Liver (tissue), 9 donors: ENCODE measurements around the gene TIAM1. TPM values are rescaled to one million over a fixed set of nuclear protein-coding genes. Genes with fewer than 3 reads are reported as not detected.

Experiments
- DNase-seq: peaks from one replicate; pipeline ENCODE4 v3.0.0-alpha.2; 2017; ENCODE audit warnings: low spot score
- H3K27ac ChIP-seq, 2 donors: one replicate each; pipeline ENCODE4 v1.7.0; 2013; ENCODE audit warnings: inconsistent platforms in 2 of 2, low read length in 2 of 2, control low read depth in 1 of 2, low read depth in 1 of 2, mild to moderate bottlenecking in 1 of 2
- H3K27me3 ChIP-seq, 4 donors: one replicate each; pipeline versions ENCODE4 v1.6.1 to v1.7.0; 2013; ENCODE audit warnings: low read length in 3 of 4, inconsistent platforms in 1 of 4, mild to moderate bottlenecking in 1 of 4, moderate library complexity in 1 of 4; ENCODE audit not compliant: control insufficient read depth in 4 of 4, insufficient read depth in 4 of 4
- H3K36me3 ChIP-seq, 4 donors: one replicate each; pipeline versions ENCODE4 v1.6.1 to v1.7.0; 2013; ENCODE audit warnings: low read length in 3 of 4, mild to moderate bottlenecking in 3 of 4, low read depth in 1 of 4, moderate library complexity in 1 of 4; ENCODE audit not compliant: control insufficient read depth in 4 of 4, insufficient read depth in 3 of 4
- H3K4me1 ChIP-seq, 4 donors: one replicate each; pipeline versions ENCODE4 v1.6.1 to v1.7.0; 2013; ENCODE audit warnings: low read length in 3 of 4, mild to moderate bottlenecking in 3 of 4, moderate library complexity in 1 of 4; ENCODE audit not compliant: control insufficient read depth in 4 of 4, insufficient read depth in 4 of 4
- H3K4me3 ChIP-seq, 3 donors: one replicate each; pipeline versions ENCODE4 v1.6.1 to v1.7.0; 2013; ENCODE audit warnings: low read length in 3 of 3, control low read depth in 1 of 3, low read depth in 1 of 3, mild to moderate bottlenecking in 1 of 3
- H3K9ac ChIP-seq, 2 donors: one replicate each; pipeline ENCODE4 v1.7.0; 2013; ENCODE audit warnings: low read length in 2 of 2, mild to moderate bottlenecking in 2 of 2, moderate library complexity in 2 of 2, control low read depth in 1 of 2, low read depth in 1 of 2
- H3K9me3 ChIP-seq, 4 donors: one replicate each; pipeline versions ENCODE4 v1.6.1 to v1.7.0; 2013; ENCODE audit warnings: low read length in 3 of 4; ENCODE audit not compliant: control insufficient read depth in 4 of 4
- ATF3 ChIP-seq: IDR thresholded peaks from 2 replicates; pipeline ENCODE4 v1.6.1; 2016; ENCODE audit warnings: antibody characterized with exemption
- EGR1 ChIP-seq, 2 donors: IDR thresholded peaks; 2 replicates each; pipeline ENCODE4 v1.6.1; 2016 to 2018; ENCODE audit warnings: antibody characterized with exemption in 2 of 2, low read depth in 2 of 2
- FOXA1 ChIP-seq: IDR thresholded peaks from 2 replicates; pipeline ENCODE4 v1.6.1; 2016; ENCODE audit warnings: antibody characterized with exemption
- FOXA2 ChIP-seq: IDR thresholded peaks from 2 replicates; pipeline ENCODE4 v1.6.1; 2016; ENCODE audit warnings: antibody characterized with exemption
- GABPA ChIP-seq, 2 donors: IDR thresholded peaks in 1 of 2; conservative IDR thresholded peaks in 1 of 2; 2 replicates each; pipeline ENCODE4 v1.6.1; 2016; ENCODE audit warnings: antibody characterized with exemption in 2 of 2, mild to moderate bottlenecking in 1 of 2, moderate library complexity in 1 of 2
- HNF4A ChIP-seq, 2 donors: conservative IDR thresholded peaks; 2 replicates each; pipeline ENCODE4 v1.6.1; 2016; ENCODE audit warnings: antibody characterized with exemption in 2 of 2, mild to moderate bottlenecking in 2 of 2
- HNF4G ChIP-seq: IDR thresholded peaks from 2 replicates; pipeline ENCODE4 v1.6.1; 2016; ENCODE audit warnings: antibody characterized with exemption
- JUND ChIP-seq, 2 donors: IDR thresholded peaks; 2 replicates each; pipeline ENCODE4 v1.6.1; 2016; ENCODE audit warnings: antibody characterized with exemption in 2 of 2
- NR2F2 ChIP-seq: IDR thresholded peaks from 2 replicates; pipeline ENCODE4 v1.6.1; 2016; ENCODE audit warnings: antibody characterized with exemption
- RAD21 ChIP-seq, 2 donors: IDR thresholded peaks; 2 replicates each; pipeline ENCODE4 v1.6.1; 2016; ENCODE audit warnings: antibody characterized with exemption in 2 of 2, mild to moderate bottlenecking in 2 of 2
- REST ChIP-seq: IDR thresholded peaks from 2 replicates; pipeline ENCODE4 v1.6.1; 2016; ENCODE audit warnings: antibody characterized with exemption, mild to moderate bottlenecking
- RXRA ChIP-seq, 2 donors: IDR thresholded peaks; 2 replicates each; pipeline ENCODE4 v1.6.1; 2017 to 2018; ENCODE audit warnings: antibody characterized with exemption in 2 of 2, mild to moderate bottlenecking in 1 of 2
- SP1 ChIP-seq: IDR thresholded peaks from 2 replicates; pipeline ENCODE4 v1.6.1; 2018; ENCODE audit warnings: antibody characterized with exemption, mild to moderate bottlenecking
- TAF1 ChIP-seq: conservative IDR thresholded peaks from 2 replicates; pipeline ENCODE4 v1.6.1; 2016; ENCODE audit warnings: antibody characterized with exemption, mild to moderate bottlenecking
- YY1 ChIP-seq: IDR thresholded peaks from 2 replicates; pipeline ENCODE4 v1.6.1; 2016; ENCODE audit warnings: antibody characterized with exemption, mild to moderate bottlenecking
- WGBS: extraction: QIAGEN DNeasy Blood & Tissue Kit; methylation state at CpG from one replicate; pipeline ENCODE4 v1.1.7; 2013; 5-methylcytosine and 5-hydroxymethylcytosine counted together
- polyA plus RNA-seq, 2 donors: library from polyadenylated mRNA; stranded (reverse) in 1 of 2; unstranded in 1 of 2; fragments of 200-250 nt in 1 of 2; fragments of >200 nt in 1 of 2; fragmentation: Nextera tagmentation in 1 of 2; extraction: Ambion mirVana in 1 of 2; gene quantifications; one replicate each; pipeline versions ENCODE4 v1.2.1 to v1.2.3, GENCODE V29; 2013 to 2015
- total RNA-seq, 2 donors: library from RNA; depleted of rRNA; stranded (reverse); fragments of >200 nt; gene quantifications; one replicate each; pipeline ENCODE4 v1.2.3, GENCODE V29; 2014
- TF ChIP-seq, protein P1 (sequence below): IDR thresholded peaks from 2 replicates; pipeline ENCODE4 v1.6.1; 2016; ENCODE audit warnings: antibody characterized with exemption
- TF ChIP-seq, protein P2 (sequence below): fragments of 150-350 bp; IDR thresholded peaks from 2 replicates; pipeline ENCODE4 v1.5.1; 2017; ENCODE audit warnings: improper control_type of control experiment, low read depth, low read length; ENCODE audit not compliant: missing input control
- donor health status: healthy.
- donor health status: healthy.
- donor health status: healthy.
- donor health status: healthy.
- donor health status: healthy.

TIAM1 gene
- total and polyA plus RNA-seq, 4 donors, result 3.0 to 7.4 (median 4.8) TPM

- H3K27ac ChIP-seq, result no peak overlapping the region
- 91% methylated on average over 3 of the region's 3 CpGs for WGBS
- H3K4me3 ChIP-seq, result no peak overlapping the region
- H3K27me3 ChIP-seq, result no peaks in the 10 kb centered on the region
- H3K9me3 ChIP-seq, result no peaks in the 10 kb centered on the region
- peaks cover 0 to 8% (median under 1%) of the 10 kb centered on the region in 4 donors for H3K36me3 ChIP-seq
- no peak for TF ChIP-seq REST
- no peak for TF ChIP-seq RAD21 (IDR thresholded peaks at IDR 0.05)
- TF ChIP-seq HNF4A (conservative IDR thresholded peaks at IDR 0.05), result no peak
- no peak for TF ChIP-seq ATF3
- TF ChIP-seq, protein P1, sequence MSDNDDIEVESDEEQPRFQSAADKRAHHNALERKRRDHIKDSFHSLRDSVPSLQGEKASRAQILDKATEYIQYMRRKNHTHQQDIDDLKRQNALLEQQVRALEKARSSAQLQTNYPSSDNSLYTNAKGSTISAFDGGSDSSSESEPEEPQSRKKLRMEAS, result no peak
- TF ChIP-seq RXRA (IDR thresholded peaks at IDR 0.05), result no peak
- no peak for TF ChIP-seq GABPA (IDR thresholded peaks at IDR 0.05 in 1 of 2, conservative IDR thresholded peaks at IDR 0.05 in 1 of 2)
- TF ChIP-seq, protein P2, sequence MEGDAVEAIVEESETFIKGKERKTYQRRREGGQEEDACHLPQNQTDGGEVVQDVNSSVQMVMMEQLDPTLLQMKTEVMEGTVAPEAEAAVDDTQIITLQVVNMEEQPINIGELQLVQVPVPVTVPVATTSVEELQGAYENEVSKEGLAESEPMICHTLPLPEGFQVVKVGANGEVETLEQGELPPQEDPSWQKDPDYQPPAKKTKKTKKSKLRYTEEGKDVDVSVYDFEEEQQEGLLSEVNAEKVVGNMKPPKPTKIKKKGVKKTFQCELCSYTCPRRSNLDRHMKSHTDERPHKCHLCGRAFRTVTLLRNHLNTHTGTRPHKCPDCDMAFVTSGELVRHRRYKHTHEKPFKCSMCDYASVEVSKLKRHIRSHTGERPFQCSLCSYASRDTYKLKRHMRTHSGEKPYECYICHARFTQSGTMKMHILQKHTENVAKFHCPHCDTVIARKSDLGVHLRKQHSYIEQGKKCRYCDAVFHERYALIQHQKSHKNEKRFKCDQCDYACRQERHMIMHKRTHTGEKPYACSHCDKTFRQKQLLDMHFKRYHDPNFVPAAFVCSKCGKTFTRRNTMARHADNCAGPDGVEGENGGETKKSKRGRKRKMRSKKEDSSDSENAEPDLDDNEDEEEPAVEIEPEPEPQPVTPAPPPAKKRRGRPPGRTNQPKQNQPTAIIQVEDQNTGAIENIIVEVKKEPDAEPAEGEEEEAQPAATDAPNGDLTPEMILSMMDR, result no peak
- TF ChIP-seq HNF4G, result no peak
- H3K9ac ChIP-seq, result no peak overlapping the region
- no peak for DNase-seq
- H3K4me1 ChIP-seq, result no peaks in the 10 kb centered on the region
These were observed 158.4 kb downstream of the TIAM1 start for GRCh38 chr21:31185663-31186062.

DNA sequence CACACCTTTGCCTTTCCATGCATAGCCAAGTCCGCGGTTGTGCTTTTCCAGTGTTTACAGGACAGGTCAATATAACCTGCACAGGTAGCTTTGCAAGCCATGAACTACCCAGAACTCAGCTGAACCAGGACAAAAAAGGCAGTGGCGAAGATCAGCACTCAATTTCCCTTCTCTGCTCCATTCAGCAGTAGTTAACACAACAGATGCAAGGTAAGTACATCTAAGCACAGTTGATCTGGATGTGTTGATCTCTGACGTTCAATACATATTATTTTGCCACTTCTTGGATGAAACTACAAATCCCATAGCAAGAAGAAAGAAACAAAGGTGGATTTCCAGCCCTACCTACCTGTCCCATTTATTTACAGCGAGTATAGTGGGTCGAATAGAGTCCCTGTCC lies 159.2 kb downstream of the TIAM1 start:
- Histone ChIP-seq H3K4me3 (no peak overlapping the region), H3K36me3 (peaks cover 0 to 8% (median under 1%) of the 10 kb centered on the region in 4 donors), H3K9ac (no peak overlapping the region), H3K27ac (no peak overlapping the region), H3K27me3 (no peaks in the 10 kb centered on the region), H3K4me1 (no peaks in the 10 kb centered on the region), H3K9me3 (no peaks in the 10 kb centered on the region)
- DNase-seq, result no peak
- WGBS, result 94% methylated on average over 6 of the region's 6 CpGs
- TF ChIP-seq HNF4G (no peak), FOXA2 (no peak), JUND (IDR thresholded peaks at IDR 0.05) (no peak), RAD21 (IDR thresholded peaks at IDR 0.05) (no peak), SP1 (no peak), EGR1 (IDR thresholded peaks at IDR 0.05; ENCODE audit: low read depth in 2 of 2) (no peak), RXRA (IDR thresholded peaks at IDR 0.05) (no peak), REST (no peak), ATF3 (no peak), HNF4A (conservative IDR thresholded peaks at IDR 0.05) (no peak), NR2F2 (no peak), YY1 (no peak), TAF1 (no peak), FOXA1 (no peak)
- TF ChIP-seq, protein P2, result no peak
- TF ChIP-seq, protein P1, result no peak
